IMR-90 (cell line): ENCODE data around the gene HJURP. TPM values are rescaled to one million over a fixed set of nuclear protein-coding genes. Genes with fewer than 3 reads are reported as not detected.

Experiments used
- ATAC-seq: fragments of 200-7000 bp; cut with Tn5 transposase; 2 replicates; pipeline ENCODE4 v1.9.1; 2020; ENCODE audit warnings: low read depth, mild to moderate bottlenecking, moderate library complexity
- BruUV-seq: library from RNA; stranded (reverse); fragments of 400-500 nt; replicated peaks from 2 replicates; lab custom pipeline; 2021; lab: Mats Ljungman, UMichigan
- CTCF ChIA-PET: fragments of 300-600 bp; formaldehyde crosslinking; extraction: SDS; loops from one replicate; lab custom pipeline; 2021; ENCODE audit warnings: antibody characterized with exemption; lab: Yijun Ruan, JAX
- POLR2A ChIA-PET: fragments of 300-600 bp; sonication (Branson Sonifier 250); formaldehyde crosslinking; loops from one replicate; lab custom pipeline; 2022; ENCODE audit warnings: antibody characterized with exemption; ENCODE audit not compliant: unreplicated experiment; lab: Charles Lee
- DNase-seq: peaks from one replicate; pipeline ENCODE4 v3.0.0; 2013
- H2AFZ ChIP-seq: replicated peaks from 2 replicates; pipeline ENCODE3; 2013; ENCODE audit warnings: low read length, mild to moderate bottlenecking; ENCODE audit not compliant: poor library complexity
- H2AK5ac ChIP-seq: 2 replicates; pipeline ENCODE4 v1.6.1; 2013; ENCODE audit warnings: low read depth, low read length, inconsistent platforms
- H2AK9ac ChIP-seq: replicated peaks from 2 replicates; pipeline ENCODE3; 2013; ENCODE audit warnings: mild to moderate bottlenecking, low read depth, low read length, moderate library complexity; ENCODE audit not compliant: poor library complexity
- H2BK120ac ChIP-seq: 2 replicates; pipeline ENCODE4 v1.6.1; 2013; ENCODE audit warnings: low read depth, low read length, inconsistent platforms
- H2BK15ac ChIP-seq: 3 replicates; pipeline ENCODE4 v1.6.1; 2013; ENCODE audit warnings: low read depth, low read length, inconsistent platforms
- H2BK20ac ChIP-seq: 2 replicates; pipeline ENCODE4 v1.6.1; 2013; ENCODE audit warnings: low read depth, mild to moderate bottlenecking, inconsistent platforms, low read length, moderate library complexity
- H2BK5ac ChIP-seq: 2 replicates; pipeline ENCODE4 v1.6.1; 2013; ENCODE audit warnings: mild to moderate bottlenecking, low read depth, low read length, inconsistent platforms; ENCODE audit not compliant: poor library complexity, severe bottlenecking
- H3K14ac ChIP-seq: replicated peaks from 2 replicates; pipeline ENCODE4 v1.6.1; 2013; ENCODE audit warnings: low read depth, low read length, inconsistent platforms
- H3K18ac ChIP-seq: 2 replicates; pipeline ENCODE4 v1.6.1; 2013; ENCODE audit warnings: low read depth, low read length, control low read depth
- H3K23ac ChIP-seq: 2 replicates; pipeline ENCODE4 v1.6.1; 2013; ENCODE audit warnings: low read depth, low read length, inconsistent platforms
- H3K27ac ChIP-seq: 2 replicates; pipeline ENCODE4 v1.5.1; 2013; ENCODE audit warnings: mild to moderate bottlenecking, control low read depth, low read length; ENCODE audit not compliant: insufficient read depth
- H3K27me3 ChIP-seq: 2 replicates; pipeline ENCODE4 v1.6.1; 2013; ENCODE audit warnings: low read length; ENCODE audit not compliant: control insufficient read depth, insufficient read depth
- H3K36me3 ChIP-seq: 2 replicates; pipeline ENCODE4 v1.6.1; 2013; ENCODE audit warnings: low read length, mixed read lengths; ENCODE audit not compliant: control insufficient read depth, insufficient read depth
- H3K4ac ChIP-seq: 2 replicates; pipeline ENCODE4 v1.6.1; 2013; ENCODE audit warnings: low read depth, low read length, inconsistent platforms
- H3K4me1 ChIP-seq: 2 replicates; pipeline ENCODE4 v1.6.1; 2013; ENCODE audit warnings: low read length, mixed read lengths; ENCODE audit not compliant: control insufficient read depth, insufficient read depth
- H3K4me2 ChIP-seq: 2 replicates; pipeline ENCODE4 v1.6.1; 2013; ENCODE audit warnings: low read depth, mild to moderate bottlenecking, control low read depth, low read length, moderate library complexity
- H3K4me3 ChIP-seq: 2 replicates; pipeline ENCODE4 v1.5.1; 2013; ENCODE audit warnings: low read depth, mild to moderate bottlenecking, control low read depth, low read length, moderate library complexity; ENCODE audit not compliant: insufficient read depth
- H3K56ac ChIP-seq: 2 replicates; pipeline ENCODE4 v1.6.1; 2013; ENCODE audit warnings: low read length, inconsistent platforms; ENCODE audit not compliant: insufficient read depth; ENCODE audit errors: extremely low read depth
- H3K79me1 ChIP-seq, 2 experiments: 2 replicates each; pipeline ENCODE4 v1.6.1; 2013; ENCODE audit warnings: low read length in 2 of 2, inconsistent platforms in 1 of 2, low read depth in 1 of 2
- H3K9ac ChIP-seq: 2 replicates; pipeline ENCODE4 v1.6.1; 2013; ENCODE audit warnings: low read depth, low read length, control low read depth
- H3K9me1 ChIP-seq: 2 replicates; pipeline ENCODE4 v1.6.1; 2013; ENCODE audit warnings: low read length, inconsistent platforms; ENCODE audit not compliant: insufficient read depth
- H3K9me3 ChIP-seq: 2 replicates; pipeline ENCODE4 v1.6.1; 2013; ENCODE audit warnings: low read length; ENCODE audit not compliant: control insufficient read depth, insufficient read depth
- H4K20me1 ChIP-seq: 2 replicates; pipeline ENCODE4 v1.6.1; 2013; ENCODE audit warnings: low read length, inconsistent platforms; ENCODE audit not compliant: insufficient read depth
- H4K5ac ChIP-seq: 2 replicates; pipeline ENCODE4 v1.6.1; 2013; ENCODE audit warnings: mild to moderate bottlenecking, low read depth, low read length, control low read depth
- H4K8ac ChIP-seq, 2 experiments: 2 replicates each; pipeline ENCODE4 v1.6.1; 2013; ENCODE audit warnings: low read depth in 2 of 2, low read length in 2 of 2, control low read depth in 1 of 2, inconsistent platforms in 1 of 2
- H4K91ac ChIP-seq: 2 replicates; pipeline ENCODE4 v1.6.1; 2013; ENCODE audit warnings: low read depth, low read length, inconsistent platforms; ENCODE audit not compliant: insufficient read depth
- MAFK ChIP-seq: IDR thresholded peaks from 2 replicates; pipeline ENCODE4 v1.6.1; 2012; ENCODE audit warnings: low read depth, low read length, improper control_type of control experiment
- POLR2A ChIP-seq: IDR thresholded peaks from 2 replicates; pipeline ENCODE4 v1.6.1; 2012; ENCODE audit warnings: mild to moderate bottlenecking, low read depth, low read length
- RCOR1 ChIP-seq: IDR thresholded peaks from 2 replicates; pipeline ENCODE4 v1.6.1; 2012; ENCODE audit warnings: mild to moderate bottlenecking, low read length, improper control_type of control experiment; ENCODE audit not compliant: insufficient replicate concordance
- WGBS, 2 experiments: methylation state at CpG; one replicate each; pipeline versions ENCODE4 v1.1.5 to v1.1.7; 2013; ENCODE audit warnings: missing lambda C conversion rate in 2 of 2; ENCODE audit not compliant: insufficient read length in 1 of 2; ENCODE audit errors: extremely low coverage in 2 of 2; 5-methylcytosine and 5-hydroxymethylcytosine counted together
- dilution Hi-C: fragments of 300-500 bp; cut with HindIII; formaldehyde crosslinking; loops from one replicate; pipeline ENCODE4 v1.14.3; 2018; ENCODE audit warnings: low sequenced_read_pairs; ENCODE audit not compliant: unreplicated experiment
- in situ Hi-C: fragments of 300-500 bp; cut with MboI; formaldehyde crosslinking; loops from 3 replicates; pipeline ENCODE4 v1.14.3; 2019; ENCODE audit warnings: low sequenced_read_pairs, inconsistent platforms, mixed read lengths
- intact Hi-C: fragments of 100-400 bp; cut with micrococcal nuclease; formaldehyde crosslinking; loops from 2 replicates; pipeline ENCODE4 v1.10.0; 2022
- polyA plus RNA-seq, 3 experiments: library from polyadenylated mRNA; depleted of rRNA; stranded (reverse); fragments of >200 nt; gene quantifications; 2 replicates each; pipeline ENCODE4 v1.2.3, GENCODE V29; 2012; ENCODE audit warnings: low replicate concordance in 1 of 3
- total RNA-seq: library from RNA; depleted of rRNA; stranded (reverse); fragments of >200 nt; gene quantifications from 2 replicates; pipeline ENCODE4 v1.2.3, GENCODE V29; 2012
- TF ChIP-seq, protein P1 (sequence below): conservative IDR thresholded peaks from 2 replicates; pipeline ENCODE4 v1.5.1; 2012; ENCODE audit warnings: mild to moderate bottlenecking, low read depth, low read length, improper control_type of control experiment

HJURP gene
- total and polyA plus RNA-seq, 2 of the 4 experiments (the other 2 are of a cell fraction): 22.6 to 26.5 TPM

DNA sequence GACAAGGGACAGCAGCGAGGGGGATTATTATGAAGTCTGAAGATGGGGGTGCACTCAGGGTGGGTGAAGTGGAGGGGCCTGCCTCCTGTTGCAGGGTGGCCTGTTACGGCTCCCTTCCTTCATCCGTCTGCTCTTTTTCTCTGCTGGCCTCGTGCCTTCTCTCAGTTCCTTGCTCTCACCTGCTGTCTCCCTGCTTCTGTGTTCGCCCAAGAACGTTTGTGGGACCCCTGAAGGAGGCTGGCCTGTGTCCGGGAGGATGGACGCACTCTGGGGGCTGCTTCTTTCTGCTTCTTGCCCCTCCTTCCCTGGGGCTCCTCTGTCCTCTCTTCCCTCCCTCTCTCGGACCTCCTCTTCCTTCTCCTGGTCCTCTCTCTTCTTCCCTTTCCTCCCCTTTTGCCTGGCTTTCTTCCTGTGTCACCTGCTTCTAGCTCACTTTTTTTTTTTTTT lies 62.4 kb downstream of the HJURP start:
- H3K23ac ChIP-seq: no peak overlapping the region
- dilution Hi-C loops (no loop called here), in situ Hi-C loops (no loop called here), intact Hi-C loops (no loop called here)
- H2BK20ac ChIP-seq: no peak overlapping the region
- ChIA-PET POLR2A (no interaction called here), CTCF (no interaction called here)
- no peaks in the 10 kb centered on the region for H3K9me1 ChIP-seq
- H4K20me1 ChIP-seq: no peaks in the 10 kb centered on the region
- H2AK5ac ChIP-seq: no peak overlapping the region
- no peak overlapping the region for H2BK5ac ChIP-seq
- no peak for DNase-seq
- H3K56ac ChIP-seq: no peak overlapping the region
- no peak for TF ChIP-seq MAFK
- TF ChIP-seq POLR2A: no peak
- TF ChIP-seq, protein P1, sequence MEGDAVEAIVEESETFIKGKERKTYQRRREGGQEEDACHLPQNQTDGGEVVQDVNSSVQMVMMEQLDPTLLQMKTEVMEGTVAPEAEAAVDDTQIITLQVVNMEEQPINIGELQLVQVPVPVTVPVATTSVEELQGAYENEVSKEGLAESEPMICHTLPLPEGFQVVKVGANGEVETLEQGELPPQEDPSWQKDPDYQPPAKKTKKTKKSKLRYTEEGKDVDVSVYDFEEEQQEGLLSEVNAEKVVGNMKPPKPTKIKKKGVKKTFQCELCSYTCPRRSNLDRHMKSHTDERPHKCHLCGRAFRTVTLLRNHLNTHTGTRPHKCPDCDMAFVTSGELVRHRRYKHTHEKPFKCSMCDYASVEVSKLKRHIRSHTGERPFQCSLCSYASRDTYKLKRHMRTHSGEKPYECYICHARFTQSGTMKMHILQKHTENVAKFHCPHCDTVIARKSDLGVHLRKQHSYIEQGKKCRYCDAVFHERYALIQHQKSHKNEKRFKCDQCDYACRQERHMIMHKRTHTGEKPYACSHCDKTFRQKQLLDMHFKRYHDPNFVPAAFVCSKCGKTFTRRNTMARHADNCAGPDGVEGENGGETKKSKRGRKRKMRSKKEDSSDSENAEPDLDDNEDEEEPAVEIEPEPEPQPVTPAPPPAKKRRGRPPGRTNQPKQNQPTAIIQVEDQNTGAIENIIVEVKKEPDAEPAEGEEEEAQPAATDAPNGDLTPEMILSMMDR: no peak
- no peak for TF ChIP-seq RCOR1
- no peaks in the 10 kb centered on the region for H3K36me3 ChIP-seq
- no peak overlapping the region for H3K4me2 ChIP-seq
- H3K79me1 ChIP-seq: no peaks in the 10 kb centered on the region
- H3K9me3 ChIP-seq: no peaks in the 10 kb centered on the region
- H2BK120ac ChIP-seq: no peak overlapping the region
- H2AK9ac ChIP-seq: no peak overlapping the region
- no peak overlapping the region for H3K4ac ChIP-seq
- H2AFZ ChIP-seq: peak overlapping the region; percentile 43
- no peak overlapping the region for H4K8ac ChIP-seq
- no peak overlapping the region for H3K4me3 ChIP-seq
- no peak overlapping the region for H2BK15ac ChIP-seq
- no peak overlapping the region for H3K18ac ChIP-seq
- ATAC-seq: no peak
- WGBS, 2 experiments: 60% methylated on average over 7 of the region's 9 CpGs; no CpG with 5 or more reads in 1 of the 2 experiments
- no peak overlapping the region for H4K5ac ChIP-seq
- peaks cover 8% of the 10 kb centered on the region for H3K27me3 ChIP-seq
- no TSS peak for BruUV-seq
- no peak overlapping the region for H3K14ac ChIP-seq
- H3K27ac ChIP-seq: no peak overlapping the region
- H4K91ac ChIP-seq: no peak overlapping the region
- no peak overlapping the region for H3K9ac ChIP-seq
- H3K4me1 ChIP-seq: no peaks in the 10 kb centered on the region
